HUES6 (cell line): ENCODE results near the gene OPA3.
"Not testable (repeated sequence)": the region's sequence is repeated elsewhere in the genome, so short reads cannot be mapped to it uniquely, and the experiment has no call there.

Experiments
- H3K27ac ChIP-seq: 2 replicates; pipeline ENCODE4 v1.7.0; 2013; ENCODE audit warnings: low read depth, mild to moderate bottlenecking, low read length, inconsistent platforms
- H3K27me3 ChIP-seq: 2 replicates; pipeline ENCODE4 v1.6.1; 2013; ENCODE audit warnings: low read length; ENCODE audit not compliant: control insufficient read depth, insufficient read depth
- H3K36me3 ChIP-seq: 2 replicates; pipeline ENCODE4 v1.6.1; 2013; ENCODE audit warnings: low read length; ENCODE audit not compliant: control insufficient read depth, insufficient read depth
- H3K4me1 ChIP-seq: 2 replicates; pipeline ENCODE4 v1.6.1; 2013; ENCODE audit warnings: low read length; ENCODE audit not compliant: control insufficient read depth, insufficient read depth
- H3K4me3 ChIP-seq: 2 replicates; pipeline ENCODE4 v1.5.1; 2013; ENCODE audit warnings: low read depth, low read length
- H3K9ac ChIP-seq: one replicate; pipeline ENCODE4 v1.6.1; 2013; ENCODE audit warnings: mild to moderate bottlenecking, low read length
- H3K9me3 ChIP-seq: 2 replicates; pipeline ENCODE4 v1.6.1; 2013; ENCODE audit warnings: low read depth, low read length; ENCODE audit not compliant: control insufficient read depth, insufficient read depth

Gene OPA3

GRCh38 chr19:45615056-45615455, 30.5 kb upstream of the OPA3 start:
- not testable (repeated sequence) for H3K9ac ChIP-seq, H3K27me3 ChIP-seq, H3K4me1 ChIP-seq, H3K9me3 ChIP-seq, H3K4me3 ChIP-seq, H3K27ac ChIP-seq
- peaks cover 48% of the 10 kb centered on the region for H3K36me3 ChIP-seq

- peaks cover 1% of the 10 kb centered on the region; the same call in 1 of the 2 replicates for H3K9me3 ChIP-seq
- no peak overlapping the region for H3K4me3 ChIP-seq
- peaks cover 8% of the 10 kb centered on the region; the same call in 1 of the 2 replicates for H3K4me1 ChIP-seq
- no peaks in the 10 kb centered on the region for H3K27me3 ChIP-seq
- H3K27ac ChIP-seq: no peak overlapping the region
- no peak overlapping the region for H3K9ac ChIP-seq
- peaks cover 48% of the 10 kb centered on the region for H3K36me3 ChIP-seq
Measured at GRCh38 chr19:45613926-45614725, 29.5 kb upstream of the OPA3 start.

- peaks cover 6% of the 10 kb centered on the region; the same call in 1 of the 2 replicates for H3K9me3 ChIP-seq
- H3K36me3 ChIP-seq: peaks cover 37% of the 10 kb centered on the region
Measured at GRCh38 chr19:45608948-45609347, 24.3 kb upstream of the OPA3 start.

GRCh38 chr19:45607071-45608029, 22.7 kb upstream of the OPA3 start:
- peak overlapping the region; percentile 43 for H3K9ac ChIP-seq

More at GRCh38 chr19:45608948-45609347, 24.3 kb upstream of the OPA3 start:
- no peak overlapping the region for H3K4me3 ChIP-seq
- no peak overlapping the region for H3K27ac ChIP-seq
- no peaks in the 10 kb centered on the region for H3K27me3 ChIP-seq
- H3K9ac ChIP-seq: no peak overlapping the region
- H3K4me1 ChIP-seq: peaks cover 7% of the 10 kb centered on the region

GRCh38 chr19:45601524-45602374, 17.1 kb upstream of the OPA3 start, which contains the start of gene GPR4:
Gene GPR4, minus strand, starts transcription at chr19:45602212. Its CDS starts 10,346 bp downstream, at chr19:45591866.
- no peak within 1 kb of the TSS for H3K27ac ChIP-seq
- H3K4me1 ChIP-seq: peaks cover 36% of the 10 kb centered on the region
- no peaks in the 10 kb centered on the region for H3K9me3 ChIP-seq
- peaks cover 55% of the 10 kb centered on the region for H3K27me3 ChIP-seq
- H3K36me3 ChIP-seq: no peaks in the 10 kb centered on the region
- H3K9ac ChIP-seq: no peak within 1 kb of the TSS
- peak within 1 kb of the TSS; percentile 63 for H3K4me3 ChIP-seq

More at GRCh38 chr19:45607071-45608029, 22.7 kb upstream of the OPA3 start:
- Histone ChIP-seq H3K9me3 (peaks cover 6% of the 10 kb centered on the region; the same call in 1 of the 2 replicates), H3K4me3 (peak overlapping the region; percentile 55), H3K4me1 (peaks cover 8% of the 10 kb centered on the region), H3K27ac (no peak overlapping the region), H3K36me3 (peaks cover 23% of the 10 kb centered on the region), H3K27me3 (peaks cover 6% of the 10 kb centered on the region)

- peaks cover 35% of the 10 kb centered on the region for H3K4me1 ChIP-seq
- H3K27ac ChIP-seq: no peak overlapping the region
- H3K27me3 ChIP-seq: peaks cover 55% of the 10 kb centered on the region
- H3K9ac ChIP-seq: no peak overlapping the region
- H3K36me3 ChIP-seq: no peaks in the 10 kb centered on the region
- no peaks in the 10 kb centered on the region for H3K9me3 ChIP-seq
- peak overlapping the region; percentile 63 for H3K4me3 ChIP-seq
Measured at GRCh38 chr19:45601115-45601514, 16.5 kb upstream of the OPA3 start.

GRCh38 chr19:45600340-45600885, 15.8 kb upstream of the OPA3 start:
- H3K9ac ChIP-seq: no peak overlapping the region
- H3K4me3 ChIP-seq: no peak overlapping the region
- H3K36me3 ChIP-seq: no peaks in the 10 kb centered on the region
- H3K9me3 ChIP-seq: no peaks in the 10 kb centered on the region
- peaks cover 55% of the 10 kb centered on the region for H3K27me3 ChIP-seq
- peaks cover 35% of the 10 kb centered on the region for H3K4me1 ChIP-seq
- H3K27ac ChIP-seq: no peak overlapping the region

GRCh38 chr19:45599286-45599685, 14.7 kb upstream of the OPA3 start:
- Histone ChIP-seq H3K27me3 (peaks cover 55% of the 10 kb centered on the region), H3K9ac (no peak overlapping the region), H3K36me3 (no peaks in the 10 kb centered on the region), H3K27ac (no peak overlapping the region), H3K4me1 (peaks cover 35% of the 10 kb centered on the region), H3K9me3 (no peaks in the 10 kb centered on the region), H3K4me3 (peak overlapping the region; percentile 28; the same call in 1 of the 2 replicates)

- peak overlapping the region; percentile 10 for H3K9ac ChIP-seq
- H3K36me3 ChIP-seq: no peaks in the 10 kb centered on the region
- peaks cover 55% of the 10 kb centered on the region for H3K27me3 ChIP-seq
- peaks cover 35% of the 10 kb centered on the region for H3K4me1 ChIP-seq
- no peak overlapping the region for H3K27ac ChIP-seq
- H3K9me3 ChIP-seq: no peaks in the 10 kb centered on the region
- peak overlapping the region; percentile 56 for H3K4me3 ChIP-seq
Measured at GRCh38 chr19:45598267-45599001, 13.8 kb upstream of the OPA3 start.
